ENCODE measurements around the gene CBX5.

The CBX5 gene

GRCh38 chr12:54321363-54321762 is 41.4 kb upstream of the CBX5 start:
- TF ChIP-seq SIN3A (IDR thresholded peaks at IDR 0.05; ENCODE audit: borderline replicate concordance, insufficient read depth, low read length), result no peak
- TF ChIP-seq POLR2AphosphoS5 (IDR thresholded peaks at IDR 0.05; ENCODE audit: low read depth, low read length), result no peak
- TF ChIP-seq TAF1 (IDR thresholded peaks at IDR 0.05; ENCODE audit: borderline replicate concordance, insufficient read depth, low read length), result no peak
- TF ChIP-seq FOXP2 (optimal IDR thresholded peaks at IDR 0.05; ENCODE audit: borderline replicate concordance, extremely low read depth, extremely low read length, insufficient read depth), result no peak
- no peak for TF ChIP-seq REST (IDR thresholded peaks at IDR 0.05; ENCODE audit: insufficient read depth in 1 of 2, low read depth in 2 of 2, low read length in 2 of 2)

GRCh38 chr12:54311051-54311450 is 31.1 kb upstream of the CBX5 start:
- TF ChIP-seq SIN3A (IDR thresholded peaks at IDR 0.05; ENCODE audit: borderline replicate concordance, insufficient read depth, low read length) (no peak), FOXP2 (optimal IDR thresholded peaks at IDR 0.05; ENCODE audit: borderline replicate concordance, extremely low read depth, extremely low read length, insufficient read depth) (no peak), POLR2AphosphoS5 (IDR thresholded peaks at IDR 0.05; ENCODE audit: low read depth, low read length) (no peak), REST (IDR thresholded peaks at IDR 0.05; ENCODE audit: insufficient read depth in 1 of 2, low read depth in 2 of 2, low read length in 2 of 2) (no peak), TAF1 (IDR thresholded peaks at IDR 0.05; ENCODE audit: borderline replicate concordance, insufficient read depth, low read length) (no peak)

GRCh38 chr12:54306925-54307741 is 27.2 kb upstream of the CBX5 start:
- TF ChIP-seq SIN3A (IDR thresholded peaks at IDR 0.05; ENCODE audit: borderline replicate concordance, insufficient read depth, low read length) (no peak), POLR2AphosphoS5 (IDR thresholded peaks at IDR 0.05; ENCODE audit: low read depth, low read length) (no peak), FOXP2 (optimal IDR thresholded peaks at IDR 0.05; ENCODE audit: borderline replicate concordance, extremely low read depth, extremely low read length, insufficient read depth) (no peak), REST (IDR thresholded peaks at IDR 0.05; ENCODE audit: insufficient read depth in 1 of 2, low read depth in 2 of 2, low read length in 2 of 2) (no peak), TAF1 (IDR thresholded peaks at IDR 0.05; ENCODE audit: borderline replicate concordance, insufficient read depth, low read length) (no peak)

- TF ChIP-seq SIN3A (IDR thresholded peaks at IDR 0.05; ENCODE audit: borderline replicate concordance, insufficient read depth, low read length) (no peak), TAF1 (IDR thresholded peaks at IDR 0.05; ENCODE audit: borderline replicate concordance, insufficient read depth, low read length) (no peak), REST (IDR thresholded peaks at IDR 0.05; ENCODE audit: insufficient read depth in 1 of 2, low read depth in 2 of 2, low read length in 2 of 2) (no peak), POLR2AphosphoS5 (IDR thresholded peaks at IDR 0.05; ENCODE audit: low read depth, low read length) (no peak), FOXP2 (optimal IDR thresholded peaks at IDR 0.05; ENCODE audit: borderline replicate concordance, extremely low read depth, extremely low read length, insufficient read depth) (no peak)
Measured at GRCh38 chr12:54304187-54304810, 24.4 kb upstream of the CBX5 start.
